ENCODE measurements around the gene SRSF8.
"Not testable (repeated sequence)": the region's sequence is repeated elsewhere in the genome, so short reads cannot be mapped to it uniquely, and the experiment has no call there.

SRSF8 gene

GRCh38 chr11:95098826-95099225 is 32.1 kb downstream of the SRSF8 start:
- DNase-seq: no peak

GRCh38 chr11:95100191-95100648 is 33.5 kb downstream of the SRSF8 start:
- DNase-seq: no peak

- DNase-seq: no peak
Measured at GRCh38 chr11:95100856-95101507, 34.3 kb downstream of the SRSF8 start.

GRCh38 chr11:95101935-95102334 is 35.2 kb downstream of the SRSF8 start:
- DNase-seq: peak in 1 of 2 experiments; percentile 34

- no peak for DNase-seq
Measured at GRCh38 chr11:95102733-95103132, 36.0 kb downstream of the SRSF8 start.

- no peak for DNase-seq
Measured at GRCh38 chr11:95103701-95104100, 37.0 kb downstream of the SRSF8 start.

GRCh38 chr11:95104121-95104830 is 37.6 kb downstream of the SRSF8 start:
- DNase-seq: no peak

GRCh38 chr11:95104856-95105255 is 38.1 kb downstream of the SRSF8 start:
- DNase-seq: peak; percentile 13 to 36

GRCh38 chr11:95108159-95108611 is 41.5 kb downstream of the SRSF8 start:
- no peak for DNase-seq

- no peak for DNase-seq
Measured at GRCh38 chr11:95108671-95109551, 42.2 kb downstream of the SRSF8 start.

GRCh38 chr11:95111471-95111870 is 44.8 kb downstream of the SRSF8 start:
- DNase-seq: not testable (repeated sequence)

- DNase-seq: no peak
Measured at GRCh38 chr11:95111923-95112540, 45.3 kb downstream of the SRSF8 start.

- DNase-seq: no peak
Measured at GRCh38 chr11:95115597-95115996, 48.9 kb downstream of the SRSF8 start.

GRCh38 chr11:95119361-95120060 is 52.8 kb downstream of the SRSF8 start:
- no peak for DNase-seq

Data from NCI-H524 (cell line).